GM20000 (cell line): ENCODE results near the gene DACT2.
"Not testable (repeated sequence)": the region's sequence is repeated elsewhere in the genome, so short reads cannot be mapped to it uniquely, and the experiment has no call there.

Experiments used
- DNase-seq: peaks from one replicate; pipeline ENCODE4 v3.0.0; 2012; ENCODE audit warnings: low spot score
- CTCF ChIP-seq: IDR thresholded peaks from 2 replicates; pipeline ENCODE4 v1.5.1; 2012; ENCODE audit warnings: mild to moderate bottlenecking, control low read depth; ENCODE audit errors: extremely low read depth, missing control alignments

Gene DACT2

GRCh38 chr6:168285456-168285855 lies 34.1 kb downstream of the DACT2 start:
- no peak for TF ChIP-seq CTCF
- DNase-seq, result no peak

- no peak for TF ChIP-seq CTCF
- DNase-seq, result no peak
Observed at GRCh38 chr6:168284187-168284586, 35.4 kb downstream of the DACT2 start.

GRCh38 chr6:168283686-168284025 lies 35.9 kb downstream of the DACT2 start:
- DNase-seq, result no peak
- TF ChIP-seq CTCF, result no peak

GRCh38 chr6:168282985-168283685 lies 36.4 kb downstream of the DACT2 start:
- no peak for TF ChIP-seq CTCF
- no peak for DNase-seq

- DNase-seq, result no peak
- no peak for TF ChIP-seq CTCF
Observed at GRCh38 chr6:168281826-168282225, 37.8 kb downstream of the DACT2 start.

- not testable (repeated sequence) for DNase-seq
Observed at GRCh38 chr6:168281314-168281713, 38.3 kb downstream of the DACT2 start.

GRCh38 chr6:168280899-168281245 lies 38.7 kb downstream of the DACT2 start:
- no peak for TF ChIP-seq CTCF
- DNase-seq, result no peak
